ENCODE results near the gene SLC26A6. TPM values are rescaled to one million over a fixed set of nuclear protein-coding genes. Genes with fewer than 3 reads are reported as not detected.

The SLC26A6 gene
- total RNA-seq, 1 experiment from 2014 or later = 58.9 TPM

GRCh38 chr3:48634661-48635221 is 520 bp downstream of the SLC26A6 start (continued):
- TF ChIP-seq, protein P1, sequence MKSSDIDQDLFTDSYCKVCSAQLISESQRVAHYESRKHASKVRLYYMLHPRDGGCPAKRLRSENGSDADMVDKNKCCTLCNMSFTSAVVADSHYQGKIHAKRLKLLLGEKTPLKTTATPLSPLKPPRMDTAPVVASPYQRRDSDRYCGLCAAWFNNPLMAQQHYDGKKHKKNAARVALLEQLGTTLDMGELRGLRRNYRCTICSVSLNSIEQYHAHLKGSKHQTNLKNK (CRISPR knock-in tag; IDR thresholded peaks at IDR 0.05) = no peak
- TF ChIP-seq E2F1 (CRISPR knock-in tag; IDR thresholded peaks at IDR 0.05) (no peak), ZBTB21 (CRISPR knock-in tag; IDR thresholded peaks at IDR 0.05; ENCODE audit: borderline replicate concordance) (peak; percentile 82; the same call in 1 of the 2 replicates), NR1H2 (CRISPR knock-in tag; IDR thresholded peaks at IDR 0.05) (no peak), SMAD3 (CRISPR knock-in tag; IDR thresholded peaks at IDR 0.05; ENCODE audit: borderline replicate concordance) (no peak), NR2C2 (CRISPR knock-in tag; IDR thresholded peaks at IDR 0.05) (no peak), FOXK1 (CRISPR knock-in tag; IDR thresholded peaks at IDR 0.05) (peak; percentile 51; the same call in 1 of the 2 replicates), ELF4 (CRISPR knock-in tag; IDR thresholded peaks at IDR 0.05; ENCODE audit: low read depth) (peak; percentile 49; the same call in 1 of the 2 replicates), MXD4 (CRISPR knock-in tag; IDR thresholded peaks at IDR 0.05; ENCODE audit: borderline replicate concordance) (no peak), ZNF138 (CRISPR knock-in tag; conservative IDR thresholded peaks at IDR 0.05) (0 out of 2 replicates have a peak, but pooled peaks have one; percentile 65), STAT6 (CRISPR knock-in tag; conservative IDR thresholded peaks at IDR 0.05; ENCODE audit: low read depth) (0 out of 2 replicates have a peak, but pooled peaks have one; percentile 28), ATF1 (CRISPR knock-in tag; IDR thresholded peaks at IDR 0.05) (no peak), NFE2L1 (CRISPR knock-in tag; IDR thresholded peaks at IDR 0.05) (0 out of 2 replicates have a peak, but pooled peaks have one; percentile 29), GTF2I (CRISPR knock-in tag; conservative IDR thresholded peaks at IDR 0.05) (0 out of 2 replicates have a peak, but pooled peaks have one; percentile 22), ZBTB43 (CRISPR knock-in tag; IDR thresholded peaks at IDR 0.05) (no peak), TP53 (CRISPR knock-in tag; IDR thresholded peaks at IDR 0.05) (peak; percentile 45; the same call in 1 of the 2 replicates), KAT7 (CRISPR knock-in tag; IDR thresholded peaks at IDR 0.05; ENCODE audit: borderline replicate concordance) (no peak), ZNF219 (CRISPR knock-in tag; IDR thresholded peaks at IDR 0.05; ENCODE audit: borderline replicate concordance) (no peak), MAX (CRISPR knock-in tag; IDR thresholded peaks at IDR 0.05) (0 out of 2 replicates have a peak, but pooled peaks have one; percentile 14), EMX1 (CRISPR knock-in tag; IDR thresholded peaks at IDR 0.05) (no peak)
- TF ChIP-seq, protein P2, sequence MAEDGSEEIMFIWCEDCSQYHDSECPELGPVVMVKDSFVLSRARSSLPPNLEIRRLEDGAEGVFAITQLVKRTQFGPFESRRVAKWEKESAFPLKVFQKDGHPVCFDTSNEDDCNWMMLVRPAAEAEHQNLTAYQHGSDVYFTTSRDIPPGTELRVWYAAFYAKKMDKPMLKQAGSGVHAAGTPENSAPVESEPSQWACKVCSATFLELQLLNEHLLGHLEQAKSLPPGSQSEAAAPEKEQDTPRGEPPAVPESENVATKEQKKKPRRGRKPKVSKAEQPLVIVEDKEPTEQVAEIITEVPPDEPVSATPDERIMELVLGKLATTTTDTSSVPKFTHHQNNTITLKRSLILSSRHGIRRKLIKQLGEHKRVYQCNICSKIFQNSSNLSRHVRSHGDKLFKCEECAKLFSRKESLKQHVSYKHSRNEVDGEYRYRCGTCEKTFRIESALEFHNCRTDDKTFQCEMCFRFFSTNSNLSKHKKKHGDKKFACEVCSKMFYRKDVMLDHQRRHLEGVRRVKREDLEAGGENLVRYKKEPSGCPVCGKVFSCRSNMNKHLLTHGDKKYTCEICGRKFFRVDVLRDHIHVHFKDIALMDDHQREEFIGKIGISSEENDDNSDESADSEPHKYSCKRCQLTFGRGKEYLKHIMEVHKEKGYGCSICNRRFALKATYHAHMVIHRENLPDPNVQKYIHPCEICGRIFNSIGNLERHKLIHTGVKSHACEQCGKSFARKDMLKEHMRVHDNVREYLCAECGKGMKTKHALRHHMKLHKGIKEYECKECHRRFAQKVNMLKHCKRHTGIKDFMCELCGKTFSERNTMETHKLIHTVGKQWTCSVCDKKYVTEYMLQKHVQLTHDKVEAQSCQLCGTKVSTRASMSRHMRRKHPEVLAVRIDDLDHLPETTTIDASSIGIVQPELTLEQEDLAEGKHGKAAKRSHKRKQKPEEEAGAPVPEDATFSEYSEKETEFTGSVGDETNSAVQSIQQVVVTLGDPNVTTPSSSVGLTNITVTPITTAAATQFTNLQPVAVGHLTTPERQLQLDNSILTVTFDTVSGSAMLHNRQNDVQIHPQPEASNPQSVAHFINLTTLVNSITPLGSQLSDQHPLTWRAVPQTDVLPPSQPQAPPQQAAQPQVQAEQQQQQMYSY (CRISPR knock-in tag; IDR thresholded peaks at IDR 0.05) = peak; percentile 89
- TF ChIP-seq, protein P3, sequence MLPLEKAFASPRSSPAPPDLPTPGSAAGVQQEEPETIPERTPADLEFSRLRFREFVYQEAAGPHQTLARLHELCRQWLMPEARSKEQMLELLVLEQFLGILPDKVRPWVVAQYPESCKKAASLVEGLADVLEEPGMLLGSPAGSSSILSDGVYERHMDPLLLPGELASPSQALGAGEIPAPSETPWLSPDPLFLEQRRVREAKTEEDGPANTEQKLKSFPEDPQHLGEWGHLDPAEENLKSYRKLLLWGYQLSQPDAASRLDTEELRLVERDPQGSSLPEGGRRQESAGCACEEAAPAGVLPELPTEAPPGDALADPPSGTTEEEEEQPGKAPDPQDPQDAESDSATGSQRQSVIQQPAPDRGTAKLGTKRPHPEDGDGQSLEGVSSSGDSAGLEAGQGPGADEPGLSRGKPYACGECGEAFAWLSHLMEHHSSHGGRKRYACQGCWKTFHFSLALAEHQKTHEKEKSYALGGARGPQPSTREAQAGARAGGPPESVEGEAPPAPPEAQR (CRISPR knock-in tag; IDR thresholded peaks at IDR 0.05) = no peak
- TF ChIP-seq, protein P4, sequence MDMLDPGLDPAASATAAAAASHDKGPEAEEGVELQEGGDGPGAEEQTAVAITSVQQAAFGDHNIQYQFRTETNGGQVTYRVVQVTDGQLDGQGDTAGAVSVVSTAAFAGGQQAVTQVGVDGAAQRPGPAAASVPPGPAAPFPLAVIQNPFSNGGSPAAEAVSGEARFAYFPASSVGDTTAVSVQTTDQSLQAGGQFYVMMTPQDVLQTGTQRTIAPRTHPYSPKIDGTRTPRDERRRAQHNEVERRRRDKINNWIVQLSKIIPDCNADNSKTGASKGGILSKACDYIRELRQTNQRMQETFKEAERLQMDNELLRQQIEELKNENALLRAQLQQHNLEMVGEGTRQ (CRISPR knock-in tag; IDR thresholded peaks at IDR 0.05) = no peak; the same call in 1 of the 2 replicates
- TF ChIP-seq, protein P5, sequence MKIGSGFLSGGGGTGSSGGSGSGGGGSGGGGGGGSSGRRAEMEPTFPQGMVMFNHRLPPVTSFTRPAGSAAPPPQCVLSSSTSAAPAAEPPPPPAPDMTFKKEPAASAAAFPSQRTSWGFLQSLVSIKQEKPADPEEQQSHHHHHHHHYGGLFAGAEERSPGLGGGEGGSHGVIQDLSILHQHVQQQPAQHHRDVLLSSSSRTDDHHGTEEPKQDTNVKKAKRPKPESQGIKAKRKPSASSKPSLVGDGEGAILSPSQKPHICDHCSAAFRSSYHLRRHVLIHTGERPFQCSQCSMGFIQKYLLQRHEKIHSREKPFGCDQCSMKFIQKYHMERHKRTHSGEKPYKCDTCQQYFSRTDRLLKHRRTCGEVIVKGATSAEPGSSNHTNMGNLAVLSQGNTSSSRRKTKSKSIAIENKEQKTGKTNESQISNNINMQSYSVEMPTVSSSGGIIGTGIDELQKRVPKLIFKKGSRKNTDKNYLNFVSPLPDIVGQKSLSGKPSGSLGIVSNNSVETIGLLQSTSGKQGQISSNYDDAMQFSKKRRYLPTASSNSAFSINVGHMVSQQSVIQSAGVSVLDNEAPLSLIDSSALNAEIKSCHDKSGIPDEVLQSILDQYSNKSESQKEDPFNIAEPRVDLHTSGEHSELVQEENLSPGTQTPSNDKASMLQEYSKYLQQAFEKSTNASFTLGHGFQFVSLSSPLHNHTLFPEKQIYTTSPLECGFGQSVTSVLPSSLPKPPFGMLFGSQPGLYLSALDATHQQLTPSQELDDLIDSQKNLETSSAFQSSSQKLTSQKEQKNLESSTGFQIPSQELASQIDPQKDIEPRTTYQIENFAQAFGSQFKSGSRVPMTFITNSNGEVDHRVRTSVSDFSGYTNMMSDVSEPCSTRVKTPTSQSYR (CRISPR knock-in tag; IDR thresholded peaks at IDR 0.05) = no peak

All from WTC11 (cell line).